ENCODE data around the gene LCE4A. TPM values are rescaled to one million over a fixed set of nuclear protein-coding genes. Genes with fewer than 3 reads are reported as not detected.

Gene LCE4A
- total RNA-seq, 2 experiments from 2014 or later = not detected

DNA sequence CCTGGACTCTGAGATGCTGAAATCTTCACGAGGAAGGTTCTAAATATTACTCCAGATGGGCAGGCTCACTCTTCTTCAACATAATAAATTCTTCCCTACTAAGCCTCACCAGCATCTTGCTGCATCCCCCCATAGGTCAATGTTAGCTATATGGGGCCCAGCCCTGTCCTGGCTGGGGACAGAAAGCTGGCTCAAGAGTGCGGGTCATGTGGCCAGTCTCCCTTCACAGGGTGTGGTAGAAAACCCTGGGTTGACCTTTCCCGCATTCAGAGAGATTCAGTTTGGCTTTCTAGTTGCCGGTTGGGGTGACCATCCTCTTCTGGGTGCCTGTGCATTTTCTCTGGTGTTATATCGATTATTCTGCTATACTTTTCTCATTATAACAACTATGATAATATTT, 30.0 kb downstream of the LCE4A start:
- no peak for ATAC-seq (ENCODE audit: poor library complexity)
- DNase-seq = no peak
- POLR2A ChIA-PET = no interaction called here
- Histone ChIP-seq H3K9me3 (ENCODE audit: control insufficient read depth in 1 of 2, insufficient read depth in 1 of 2, low read length in 2 of 2) (no peaks in the 10 kb centered on the region), H3K4me3 (ENCODE audit: low read length) (no peak overlapping the region), H3K27me3 (ENCODE audit: control insufficient read depth in 1 of 2, insufficient read depth in 2 of 2, low read length in 2 of 2) (peaks cover 0 to 9% of the 10 kb centered on the region in 2 experiments), H3K4me1 (ENCODE audit: insufficient read depth, low read length) (no peaks in the 10 kb centered on the region), H3K36me3 (ENCODE audit: insufficient read depth, low read length) (no peaks in the 10 kb centered on the region), H3K27ac (ENCODE audit: low read depth in 1 of 2, low read length in 2 of 2) (no peak overlapping the region)
- Mint-ChIP-seq H3K4me1 (ENCODE audit: low read depth) (no peaks in the 10 kb centered on the region), H3K4me3 (no peak overlapping the region), H3K27ac (no peak overlapping the region), H3K9me3 (no peaks in the 10 kb centered on the region), H3K36me3 (ENCODE audit: low read depth) (no peaks in the 10 kb centered on the region), H3K27me3 (peaks cover 56% of the 10 kb centered on the region)
- TF ChIP-seq, protein P1, sequence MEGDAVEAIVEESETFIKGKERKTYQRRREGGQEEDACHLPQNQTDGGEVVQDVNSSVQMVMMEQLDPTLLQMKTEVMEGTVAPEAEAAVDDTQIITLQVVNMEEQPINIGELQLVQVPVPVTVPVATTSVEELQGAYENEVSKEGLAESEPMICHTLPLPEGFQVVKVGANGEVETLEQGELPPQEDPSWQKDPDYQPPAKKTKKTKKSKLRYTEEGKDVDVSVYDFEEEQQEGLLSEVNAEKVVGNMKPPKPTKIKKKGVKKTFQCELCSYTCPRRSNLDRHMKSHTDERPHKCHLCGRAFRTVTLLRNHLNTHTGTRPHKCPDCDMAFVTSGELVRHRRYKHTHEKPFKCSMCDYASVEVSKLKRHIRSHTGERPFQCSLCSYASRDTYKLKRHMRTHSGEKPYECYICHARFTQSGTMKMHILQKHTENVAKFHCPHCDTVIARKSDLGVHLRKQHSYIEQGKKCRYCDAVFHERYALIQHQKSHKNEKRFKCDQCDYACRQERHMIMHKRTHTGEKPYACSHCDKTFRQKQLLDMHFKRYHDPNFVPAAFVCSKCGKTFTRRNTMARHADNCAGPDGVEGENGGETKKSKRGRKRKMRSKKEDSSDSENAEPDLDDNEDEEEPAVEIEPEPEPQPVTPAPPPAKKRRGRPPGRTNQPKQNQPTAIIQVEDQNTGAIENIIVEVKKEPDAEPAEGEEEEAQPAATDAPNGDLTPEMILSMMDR (IDR thresholded peaks at IDR 0.05) = no peak
- CTCF ChIA-PET = no interaction called here
- intact Hi-C loops (cut with DNase I, micrococcal nuclease) = no loop called here

DNA sequence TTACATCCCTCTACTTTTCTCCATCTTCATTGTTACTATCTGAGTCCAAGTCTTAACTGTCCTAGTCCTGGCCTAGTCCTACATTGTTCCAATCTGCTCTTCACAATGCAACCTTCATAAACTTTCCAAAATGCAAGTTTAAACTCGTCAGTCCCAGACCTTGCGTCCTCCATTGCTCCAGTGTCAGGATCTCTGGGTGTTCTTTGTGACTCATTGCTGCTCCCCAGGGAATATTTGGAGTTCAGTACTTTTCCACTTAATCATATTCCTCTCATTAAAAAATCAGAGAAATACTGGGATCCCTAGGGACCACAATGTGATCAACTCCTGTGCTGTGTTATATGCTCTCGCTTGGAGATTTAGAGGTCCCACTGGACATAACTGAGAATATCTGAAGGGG, 31.9 kb downstream of the LCE4A start:
- ATAC-seq (ENCODE audit: poor library complexity) = no peak
- Mint-ChIP-seq H3K27me3 (peaks cover 54% of the 10 kb centered on the region), H3K27ac (no peak overlapping the region), H3K36me3 (ENCODE audit: low read depth) (no peaks in the 10 kb centered on the region), H3K4me3 (no peak overlapping the region), H3K4me1 (ENCODE audit: low read depth) (no peaks in the 10 kb centered on the region), H3K9me3 (no peaks in the 10 kb centered on the region)
- CTCF ChIA-PET = no interaction called here
- no peaks in the 10 kb centered on the region for H3K4me1 ChIP-seq (ENCODE audit: insufficient read depth, low read length)
- no peaks in the 10 kb centered on the region for H3K36me3 ChIP-seq (ENCODE audit: insufficient read depth, low read length)
- H3K27me3 ChIP-seq (ENCODE audit: control insufficient read depth in 1 of 2, insufficient read depth in 2 of 2, low read length in 2 of 2) = peaks cover 0 to 14% of the 10 kb centered on the region in 2 experiments
- H3K4me3 ChIP-seq (ENCODE audit: low read length) = no peak overlapping the region
- POLR2A ChIA-PET = no interaction called here
- intact Hi-C loops (cut with DNase I, micrococcal nuclease) = no loop called here
- TF ChIP-seq, protein P1 (IDR thresholded peaks at IDR 0.05) = no peak
- DNase-seq = no peak
- H3K27ac ChIP-seq (ENCODE audit: low read depth in 1 of 2, low read length in 2 of 2) = no peak overlapping the region
- peaks cover 0 to 4% of the 10 kb centered on the region in 2 experiments for H3K9me3 ChIP-seq (ENCODE audit: control insufficient read depth in 1 of 2, insufficient read depth in 1 of 2, low read length in 2 of 2)

DNA sequence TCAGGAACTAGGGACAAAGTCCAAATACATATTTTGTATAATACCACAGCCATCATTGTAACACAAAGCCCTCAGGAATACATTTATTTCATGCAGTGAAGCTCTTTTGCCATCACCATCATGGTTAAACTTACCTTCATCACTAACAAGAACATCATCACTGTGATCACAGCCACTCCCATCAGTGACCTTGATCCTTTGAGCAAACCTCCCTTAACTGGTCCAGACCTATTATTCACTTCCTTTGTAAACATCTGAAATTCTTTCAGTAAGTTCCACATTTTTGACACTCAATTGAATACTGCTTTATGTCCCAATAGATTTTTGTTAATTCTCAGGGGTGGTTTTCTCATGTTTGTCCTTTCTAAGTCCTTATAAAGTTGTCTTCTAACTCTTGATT, 33.7 kb downstream of the LCE4A start:
- no peak overlapping the region for H3K27ac Mint-ChIP-seq
- CTCF ChIA-PET = no interaction called here
- Histone ChIP-seq H3K9me3 (ENCODE audit: control insufficient read depth in 1 of 2, insufficient read depth in 1 of 2, low read length in 2 of 2) (peaks cover 0 to 4% of the 10 kb centered on the region in 2 experiments), H3K36me3 (ENCODE audit: insufficient read depth, low read length) (no peaks in the 10 kb centered on the region), H3K27ac (ENCODE audit: low read depth in 1 of 2, low read length in 2 of 2) (no peak overlapping the region), H3K4me3 (ENCODE audit: low read length) (no peak overlapping the region), H3K27me3 (ENCODE audit: control insufficient read depth in 1 of 2, insufficient read depth in 2 of 2, low read length in 2 of 2) (peaks cover 4 to 6% of the 10 kb centered on the region in 2 experiments), H3K4me1 (ENCODE audit: insufficient read depth, low read length) (no peaks in the 10 kb centered on the region)
- DNase-seq (no peak), ATAC-seq (ENCODE audit: poor library complexity) (no peak)
- POLR2A ChIA-PET = no interaction called here
- no peaks in the 10 kb centered on the region for H3K36me3 Mint-ChIP-seq (ENCODE audit: low read depth)
- H3K9me3 Mint-ChIP-seq = no peaks in the 10 kb centered on the region
- intact Hi-C loops (cut with DNase I, micrococcal nuclease) = no loop called here
- H3K4me3 Mint-ChIP-seq = no peak overlapping the region
- no peaks in the 10 kb centered on the region for H3K4me1 Mint-ChIP-seq (ENCODE audit: low read depth)
- TF ChIP-seq, protein P1 (IDR thresholded peaks at IDR 0.05) = no peak
- H3K27me3 Mint-ChIP-seq = peaks cover 54% of the 10 kb centered on the region

Measured in CD4-positive, alpha-beta T cell (primary cell).